GM18951 (cell line): ENCODE measurements around the gene CLNS1A.
"Not testable (repeated sequence)": the region's sequence is repeated elsewhere in the genome, so short reads cannot be mapped to it uniquely, and the experiment has no call there.

Experiments used
- POLR2A ChIP-seq: IDR thresholded peaks from 4 replicates; pipeline ENCODE4 v1.6.1; 2011; ENCODE audit warnings: mild to moderate bottlenecking; ENCODE audit not compliant: insufficient read length, insufficient read depth; ENCODE audit errors: extremely low read depth
- in situ Hi-C: fragments of 300-500 bp; cut with MboI; formaldehyde crosslinking; loops from one replicate; pipeline ENCODE4 v1.12.0; 2022; ENCODE audit warnings: low sequenced_read_pairs, mixed read lengths, inconsistent platforms; ENCODE audit not compliant: unreplicated experiment

Gene CLNS1A

GRCh38 chr11:77598195-77598594 is 39.4 kb downstream of the CLNS1A start:
- in situ Hi-C loops = no loop called here
- no peak for TF ChIP-seq POLR2A

DNA sequence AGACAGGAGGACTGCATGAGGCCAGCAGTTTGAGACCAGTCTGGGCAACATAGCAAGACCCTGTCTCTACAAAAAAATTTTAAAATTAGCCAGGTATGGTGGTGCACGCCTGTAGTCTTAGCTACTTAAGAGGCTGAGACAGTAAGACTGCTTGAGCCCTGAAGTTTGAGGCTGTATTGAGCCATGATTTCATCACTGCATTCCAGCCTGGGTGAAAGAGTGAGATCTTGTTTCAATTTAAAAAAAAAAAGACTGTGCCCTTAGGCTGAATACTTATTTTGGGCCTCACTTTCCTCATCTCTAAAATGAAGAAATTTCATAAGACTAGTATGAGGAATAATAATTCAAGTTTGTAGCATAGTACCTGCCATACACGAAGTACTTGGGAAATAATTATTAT is 41.0 kb downstream of the CLNS1A start:
- TF ChIP-seq POLR2A = no peak
- in situ Hi-C loops = no loop called here

DNA sequence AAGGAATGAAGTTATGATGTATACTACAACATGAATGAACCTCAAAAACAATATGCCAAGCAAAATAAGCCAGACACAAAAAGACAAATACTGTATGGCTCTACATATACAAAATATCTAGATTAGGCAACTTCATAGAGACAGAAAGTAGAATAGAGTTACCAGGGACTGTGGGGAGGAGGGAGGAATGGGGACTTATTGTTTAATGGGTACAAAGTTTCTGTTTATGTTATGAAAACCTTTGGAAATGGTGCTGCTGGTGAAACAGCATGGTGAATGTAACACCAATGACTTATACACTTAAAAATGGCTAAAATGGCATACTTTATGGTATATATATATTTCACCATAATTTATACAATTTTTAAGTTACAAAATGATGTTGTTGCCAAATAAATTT is 43.7 kb downstream of the CLNS1A start:
- in situ Hi-C loops = no loop called here
- TF ChIP-seq POLR2A = no peak

- in situ Hi-C loops = no loop called here
- no peak for TF ChIP-seq POLR2A
Measured at GRCh38 chr11:77592727-77593126, 44.9 kb downstream of the CLNS1A start.

- in situ Hi-C loops = no loop called here
- no peak for TF ChIP-seq POLR2A
Measured at GRCh38 chr11:77590194-77590782, 47.3 kb downstream of the CLNS1A start.

GRCh38 chr11:77589521-77590193 is 47.9 kb downstream of the CLNS1A start, which contains the start of gene AQP11:
Gene AQP11, plus strand, starts transcription at chr11:77589953. Its CDS starts 40 bp downstream, at chr11:77589993.
- in situ Hi-C loops = no loop called here
- TF ChIP-seq POLR2A = peak; percentile 50

DNA sequence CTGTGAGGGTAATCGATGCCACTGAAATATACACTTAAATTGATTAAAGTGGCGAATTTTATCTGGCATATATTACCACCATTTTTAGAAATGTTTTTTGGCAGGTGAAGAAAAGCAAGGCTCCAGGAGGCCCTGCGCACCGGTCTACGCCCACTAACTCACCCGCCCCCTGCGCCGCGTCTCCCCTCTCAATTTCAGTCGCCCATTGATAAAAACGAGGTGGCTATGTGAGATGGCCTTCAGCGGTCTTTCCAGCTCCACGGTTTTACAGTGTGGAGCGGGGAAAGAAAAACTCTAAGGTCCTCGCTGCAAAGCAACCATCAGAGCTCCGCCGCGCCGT is 48.4 kb downstream of the CLNS1A start:
- TF ChIP-seq POLR2A = no peak
- in situ Hi-C loops = no loop called here

DNA sequence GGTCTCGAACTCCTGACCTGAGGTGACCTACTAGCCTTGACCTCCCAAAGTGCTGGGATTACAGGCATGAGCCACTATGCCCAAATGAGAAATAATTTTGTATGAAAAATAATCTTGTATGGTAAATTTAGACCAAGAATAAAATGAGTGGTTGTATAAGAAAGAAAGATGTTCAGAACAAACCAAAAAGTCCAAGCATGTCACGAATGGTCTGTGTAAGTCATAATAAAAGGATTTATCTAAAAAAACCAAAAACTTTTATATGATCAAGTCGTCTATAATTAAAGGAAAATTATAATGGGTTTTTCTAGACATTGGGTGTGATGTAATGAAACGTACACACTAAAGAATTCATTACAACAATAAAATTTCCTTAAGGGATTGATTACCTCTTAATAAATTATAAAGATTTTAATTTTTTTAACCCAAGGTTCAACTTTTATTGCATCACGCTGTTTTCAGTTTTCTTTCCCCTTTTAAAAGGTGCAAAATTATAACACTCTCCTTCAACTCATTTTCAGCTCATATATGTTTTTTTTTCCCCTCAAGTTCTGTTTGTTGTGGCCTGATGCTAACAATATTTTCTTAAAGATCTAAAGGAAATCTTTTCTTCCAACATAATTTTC is 56.8 kb downstream of the CLNS1A start:
- TF ChIP-seq POLR2A = no peak
- in situ Hi-C loops = no loop called here

DNA sequence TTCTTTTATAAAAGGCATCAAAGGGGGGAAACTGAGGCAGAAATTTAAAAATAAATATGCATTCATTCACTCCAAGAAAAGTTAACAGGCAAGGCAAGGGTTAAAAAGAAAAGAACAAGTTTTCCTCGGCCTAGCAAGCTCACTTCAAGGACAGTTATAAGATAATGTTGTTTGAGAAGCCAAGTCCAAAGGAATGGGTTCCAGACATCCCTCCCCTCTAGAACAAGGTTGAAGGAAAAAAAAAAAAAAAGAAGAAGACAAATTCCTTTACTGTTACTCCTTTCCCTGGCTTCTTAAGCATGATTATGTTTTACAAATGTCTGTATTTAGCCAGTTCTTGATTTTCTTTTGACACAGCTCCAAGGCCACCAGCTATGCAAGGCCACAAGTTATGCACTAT is 62.2 kb downstream of the CLNS1A start:
- in situ Hi-C loops = not testable (repeated sequence)

DNA sequence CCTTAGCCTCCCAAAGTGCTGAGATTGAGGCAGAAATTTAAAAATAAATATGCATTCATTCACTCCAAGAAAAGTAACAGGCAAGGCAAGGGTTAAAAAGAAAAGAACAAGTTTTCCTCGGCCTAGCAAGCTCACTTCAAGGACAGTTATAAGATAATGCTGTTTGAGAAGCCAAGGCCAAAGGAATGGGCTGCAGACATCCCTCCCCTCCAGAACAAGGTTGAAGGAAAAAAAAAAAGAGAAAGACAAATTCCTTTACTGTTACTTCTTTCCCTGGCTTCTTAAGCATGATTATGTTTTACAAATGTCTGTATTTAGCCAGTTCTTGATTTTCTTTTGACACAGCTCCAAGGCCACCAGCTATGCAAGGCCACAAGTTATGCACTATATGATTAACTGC is 66.7 kb downstream of the CLNS1A start:
- in situ Hi-C loops = not testable (repeated sequence)

DNA sequence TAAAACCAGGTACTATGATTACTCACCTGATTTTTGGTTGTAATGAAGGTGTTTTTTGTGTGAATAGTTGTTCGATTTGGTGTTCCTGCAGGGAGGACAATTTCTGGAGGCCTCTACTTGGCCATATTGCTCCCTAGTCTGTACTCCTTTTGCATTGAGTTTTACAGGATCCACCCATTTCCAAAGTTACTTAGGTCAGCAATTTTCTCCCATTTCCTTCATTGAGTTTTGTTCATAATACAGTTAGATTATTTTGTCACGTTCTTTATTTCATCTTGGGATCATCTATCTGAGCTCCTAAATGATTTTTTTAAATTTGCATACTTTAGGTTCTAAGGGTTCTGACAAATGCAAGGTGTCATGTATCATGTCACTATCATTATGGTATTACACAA is 67.9 kb downstream of the CLNS1A start:
- no peak for TF ChIP-seq POLR2A
- in situ Hi-C loops = no loop called here

DNA sequence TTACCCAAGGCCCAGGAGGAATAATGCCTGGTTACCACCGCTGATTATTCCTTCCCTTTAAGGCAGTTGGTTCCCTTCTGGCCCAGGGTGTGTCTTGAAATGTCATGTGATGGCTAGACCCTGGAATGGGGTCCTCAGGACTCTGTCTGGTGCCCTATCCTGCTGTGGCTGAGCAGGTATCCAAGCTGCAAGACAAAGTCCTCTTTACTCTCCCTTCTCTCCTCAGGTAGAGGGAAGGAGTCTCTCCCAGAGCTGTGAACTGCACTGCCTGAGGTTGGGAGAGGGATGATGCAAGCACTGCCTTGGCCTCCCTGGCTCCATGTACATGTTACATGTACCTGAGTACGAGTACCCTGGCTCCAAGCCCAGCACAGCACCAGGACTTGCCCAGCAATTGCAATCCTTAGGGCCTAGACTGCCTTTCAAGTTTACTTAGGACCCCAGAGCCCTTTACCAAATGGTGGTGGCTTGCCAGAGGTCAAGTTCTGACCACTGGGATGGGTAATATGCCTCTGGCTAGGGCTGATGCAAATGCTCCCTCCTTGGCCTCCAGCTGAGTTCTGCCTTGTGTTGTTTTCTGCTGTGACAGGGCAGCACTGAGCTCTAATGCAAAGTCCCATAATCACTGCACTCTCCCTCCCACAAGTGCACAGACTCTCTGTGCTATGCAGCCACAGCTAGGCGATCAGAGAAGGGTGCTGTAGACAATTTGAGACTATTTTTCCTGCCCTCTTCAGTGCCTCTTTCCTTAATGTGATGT is 68.5 kb downstream of the CLNS1A start:
- in situ Hi-C loops = no loop called here
- TF ChIP-seq POLR2A = no peak

GRCh38 chr11:77568306-77568705 is 69.3 kb downstream of the CLNS1A start:
- in situ Hi-C loops = no loop called here
- no peak for TF ChIP-seq POLR2A
